Measurements from ENCODE around the gene PADI4.
"Not testable (repeated sequence)": the region's sequence is repeated elsewhere in the genome, so short reads cannot be mapped to it uniquely, and the experiment has no call there.

Gene PADI4

GRCh38 chr1:17370618-17371017, 62.6 kb downstream of the PADI4 start:
- H3K4me3 ChIP-seq = no peak overlapping the region
- H3K27ac ChIP-seq = no peak overlapping the region

GRCh38 chr1:17371896-17372295, 63.9 kb downstream of the PADI4 start, which contains the start of gene PADI6:
PADI6 (plus strand) TSS chr1:17372196; CDS start chr1:17372246, 50 bp downstream.
- H3K4me3 ChIP-seq = no peak within 1 kb of the TSS
- H3K27ac ChIP-seq = no peak within 1 kb of the TSS

GRCh38 chr1:17372955-17373354, 65.0 kb downstream of the PADI4 start:
- H3K4me3 ChIP-seq = no peak overlapping the region
- no peak overlapping the region for H3K27ac ChIP-seq

- Histone ChIP-seq H3K27ac (no peak overlapping the region), H3K4me3 (no peak overlapping the region)
These were observed 67.7 kb downstream of the PADI4 start for GRCh38 chr1:17375651-17376050.

DNA sequence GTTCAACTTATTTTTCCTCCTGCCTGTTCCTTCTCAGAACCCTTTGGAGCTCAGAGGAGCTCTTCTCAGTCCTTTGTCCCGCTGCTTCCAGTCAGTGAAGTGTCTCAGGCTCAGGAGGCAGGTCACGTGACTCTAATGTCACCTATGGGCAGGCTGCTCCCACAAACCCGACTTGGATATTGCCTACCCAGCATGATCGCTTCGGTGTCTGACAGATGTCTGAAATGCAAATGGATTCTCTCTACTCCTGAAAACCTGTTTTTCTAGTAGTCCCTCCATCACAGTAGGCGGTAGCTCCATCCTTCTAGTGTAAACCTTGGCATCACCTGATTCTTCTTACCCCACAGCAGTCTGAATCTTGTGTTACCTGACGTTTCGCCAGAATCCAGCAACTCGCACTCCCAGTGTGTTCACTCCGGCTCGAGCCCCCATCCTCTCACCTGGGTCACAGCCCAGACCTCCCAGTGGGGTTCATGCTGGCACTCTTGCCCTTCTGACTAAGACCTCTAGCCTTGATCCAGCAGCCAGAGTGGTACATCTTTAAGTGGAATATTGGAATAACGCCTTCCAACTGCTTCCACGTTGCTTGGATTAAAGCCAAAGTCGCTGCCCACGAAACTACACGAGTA, 69.4 kb downstream of the PADI4 start:
- Histone ChIP-seq H3K4me3 (no peak overlapping the region), H3K27ac (peak overlapping the region in 2 of 21 experiments; percentile 7 to 63)

DNA sequence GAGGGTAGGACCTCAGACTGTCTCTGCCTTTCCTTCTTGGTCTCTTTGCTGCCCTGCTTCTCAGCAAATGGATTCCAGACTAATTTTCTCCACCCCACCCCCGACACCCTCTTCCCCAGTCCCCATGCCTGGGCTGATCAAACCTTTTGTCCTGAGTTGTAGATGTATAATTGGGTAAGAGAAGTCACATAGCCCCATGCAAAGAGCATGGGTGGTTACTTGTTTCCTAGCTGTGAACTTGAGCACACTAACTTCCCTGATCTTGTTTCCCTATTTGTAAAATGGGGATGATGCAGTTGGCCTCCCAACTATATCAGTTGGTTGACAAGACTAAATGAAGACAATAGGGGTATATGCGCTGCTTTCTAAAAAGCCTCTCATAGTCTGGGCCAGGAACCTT, 73.2 kb downstream of the PADI4 start:
- no peak overlapping the region for H3K27ac ChIP-seq
- H3K4me3 ChIP-seq = no peak overlapping the region

GRCh38 chr1:17392199-17392740, 84.3 kb downstream of the PADI4 start:
- Histone ChIP-seq H3K4me3 (no peak overlapping the region), H3K27ac (no peak overlapping the region)

GRCh38 chr1:17393230-17393629, 85.2 kb downstream of the PADI4 start:
- H3K4me3 ChIP-seq = no peak overlapping the region
- H3K27ac ChIP-seq = no peak overlapping the region

DNA sequence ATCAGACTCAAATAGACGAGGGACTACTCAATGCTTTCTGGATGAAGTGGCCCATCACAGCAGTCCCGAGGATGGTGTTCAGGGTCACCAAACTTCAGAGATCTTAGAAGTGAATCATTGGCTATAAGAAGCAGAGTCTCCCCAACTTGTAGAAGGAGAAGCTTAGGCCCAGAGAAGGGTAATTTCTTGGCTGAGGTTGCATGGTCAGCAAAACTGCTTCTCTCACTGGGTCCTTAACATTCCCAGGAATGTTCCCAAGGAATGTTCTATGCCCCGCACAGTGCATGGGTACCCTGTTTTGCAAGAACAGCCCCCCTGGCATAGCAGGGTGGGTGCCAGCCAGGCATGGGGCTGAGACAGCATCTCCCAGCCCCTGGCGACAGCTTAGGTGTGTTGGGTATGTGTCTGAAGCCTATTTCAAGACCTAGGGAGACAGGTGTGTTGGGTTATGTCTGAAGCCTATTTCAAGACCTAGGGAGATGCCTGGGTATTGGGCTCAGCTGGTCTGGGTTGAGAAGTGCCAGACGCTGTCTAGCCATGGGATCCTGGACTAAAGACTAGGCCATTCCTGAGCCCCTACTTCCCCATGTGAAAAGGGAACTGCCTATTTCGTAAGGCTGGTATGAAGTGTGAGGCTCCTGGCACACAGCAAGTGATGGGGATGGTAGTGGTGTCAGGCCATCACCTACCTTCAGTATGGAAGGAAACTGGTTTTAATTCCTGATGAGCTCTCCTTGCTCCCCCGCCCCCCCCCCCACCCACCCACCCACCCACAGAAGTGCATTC, 90.1 kb downstream of the PADI4 start:
- H3K27ac ChIP-seq = no peak overlapping the region
- H3K4me3 ChIP-seq = no peak overlapping the region

DNA sequence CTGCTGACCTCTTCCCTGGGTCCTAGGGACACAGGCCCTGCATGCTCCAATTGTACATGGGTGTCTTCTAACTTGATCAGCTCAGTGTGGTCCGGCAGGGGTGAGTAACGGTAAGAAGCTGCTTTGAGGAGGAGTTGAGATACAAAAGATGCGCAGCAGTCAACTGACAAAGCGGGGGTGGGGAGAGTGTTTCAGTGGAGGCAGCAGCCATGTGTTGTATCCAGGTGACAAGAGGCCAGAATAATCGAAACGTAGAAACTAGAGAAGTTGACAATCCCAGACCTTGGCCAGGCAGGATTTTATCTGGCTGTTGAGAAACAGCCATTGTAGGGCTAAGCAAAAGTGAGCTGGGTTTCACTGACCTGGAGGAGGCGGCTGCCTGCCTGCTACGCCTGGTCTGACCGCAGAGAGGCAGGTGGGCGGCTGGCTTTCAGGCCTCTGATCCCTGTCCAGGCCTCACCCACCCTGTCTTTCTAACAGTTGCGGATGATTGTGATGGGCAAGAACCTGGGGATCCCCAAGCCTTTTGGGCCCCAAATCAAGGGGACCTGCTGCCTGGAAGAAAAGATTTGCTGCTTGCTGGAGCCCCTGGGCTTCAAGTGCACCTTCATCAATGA, 92.8 kb downstream of the PADI4 start:
- Histone ChIP-seq H3K4me3 (no peak overlapping the region), H3K27ac (no peak overlapping the region)

- Histone ChIP-seq H3K27ac (no peak overlapping the region), H3K4me3 (no peak overlapping the region)
These were observed 93.8 kb downstream of the PADI4 start for GRCh38 chr1:17401841-17402240.

DNA sequence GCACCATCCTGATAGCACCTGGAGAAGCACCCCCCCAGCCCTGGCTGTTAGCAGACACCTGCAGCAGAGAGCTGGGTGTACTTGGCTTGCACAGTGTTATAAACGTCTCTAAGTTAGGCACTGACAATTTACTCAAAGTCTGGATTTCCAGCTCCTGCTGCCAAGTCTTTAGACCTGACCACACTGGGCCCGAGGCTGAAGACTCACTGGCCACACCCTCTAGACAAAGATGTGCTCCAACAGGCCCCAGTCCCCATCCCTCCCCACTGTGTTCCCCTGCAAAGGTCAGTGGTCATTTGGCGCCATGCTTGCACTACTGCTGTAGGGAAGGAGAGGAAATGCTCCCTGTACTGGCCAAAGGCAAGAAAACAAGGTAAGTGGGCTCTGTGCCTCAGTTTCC, 95.1 kb downstream of the PADI4 start:
- no peak overlapping the region for H3K4me3 ChIP-seq
- no peak overlapping the region for H3K27ac ChIP-seq

DNA sequence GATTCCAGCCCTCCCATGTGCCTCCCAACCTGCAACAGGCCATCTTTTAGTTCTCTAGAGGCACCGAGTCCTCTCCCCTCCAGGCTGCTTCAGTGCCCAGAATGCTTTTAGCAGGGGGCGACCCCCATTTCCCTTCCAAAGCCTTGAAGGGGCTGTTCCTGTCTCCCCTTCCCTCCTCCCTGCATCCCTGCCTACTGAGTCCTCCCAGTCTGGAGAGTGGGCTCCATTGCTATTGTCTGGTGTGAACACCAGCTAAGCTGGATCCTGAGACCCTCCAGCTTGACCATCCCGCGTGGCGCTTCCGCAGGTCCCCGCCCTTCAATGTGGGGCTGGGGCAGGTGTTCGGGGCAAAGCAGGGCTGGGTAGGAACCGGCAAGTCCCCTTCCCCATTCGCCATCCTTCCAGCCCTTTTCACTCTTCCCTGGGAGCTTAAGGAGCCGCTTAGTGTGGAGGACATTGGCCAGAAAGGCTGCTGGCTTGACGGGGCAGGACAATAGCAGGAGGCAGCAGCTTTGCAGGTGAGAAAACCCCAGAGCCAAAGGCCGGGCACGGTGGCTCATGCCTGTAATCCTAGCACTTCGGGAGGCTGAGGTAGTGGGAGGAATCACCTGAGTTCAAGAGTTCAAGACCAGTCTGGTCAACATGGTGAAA, 96.2 kb downstream of the PADI4 start:
- no peak overlapping the region for H3K27ac ChIP-seq
- no peak overlapping the region for H3K4me3 ChIP-seq

DNA sequence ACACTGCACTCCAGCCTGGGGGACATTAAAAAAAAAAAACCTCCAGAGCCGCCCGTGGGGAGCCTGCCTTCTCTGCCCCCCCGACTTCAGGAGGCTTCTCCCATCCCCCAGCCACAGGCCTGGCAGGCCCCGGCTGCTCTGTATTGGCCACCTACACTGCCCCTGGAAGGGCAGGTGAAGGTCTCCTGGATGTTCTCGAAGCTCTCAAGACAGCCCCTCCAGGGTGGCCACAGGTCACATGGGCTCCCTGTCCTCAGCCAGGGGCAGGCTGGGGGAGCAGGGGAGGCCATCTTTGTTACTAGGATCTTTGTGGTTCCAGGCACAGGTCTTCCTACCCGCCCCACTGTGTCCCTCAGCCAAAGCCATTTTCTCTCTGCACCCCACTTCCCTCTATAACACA, 96.8 kb downstream of the PADI4 start:
- H3K27ac ChIP-seq = no peak overlapping the region

GRCh38 chr1:17405898-17406759, 98.1 kb downstream of the PADI4 start:
- H3K4me3 ChIP-seq = no peak overlapping the region
- no peak overlapping the region for H3K27ac ChIP-seq

More for the DNA sequence above, 96.8 kb downstream of the PADI4 start:
- H3K4me3 ChIP-seq = no peak overlapping the region

DNA sequence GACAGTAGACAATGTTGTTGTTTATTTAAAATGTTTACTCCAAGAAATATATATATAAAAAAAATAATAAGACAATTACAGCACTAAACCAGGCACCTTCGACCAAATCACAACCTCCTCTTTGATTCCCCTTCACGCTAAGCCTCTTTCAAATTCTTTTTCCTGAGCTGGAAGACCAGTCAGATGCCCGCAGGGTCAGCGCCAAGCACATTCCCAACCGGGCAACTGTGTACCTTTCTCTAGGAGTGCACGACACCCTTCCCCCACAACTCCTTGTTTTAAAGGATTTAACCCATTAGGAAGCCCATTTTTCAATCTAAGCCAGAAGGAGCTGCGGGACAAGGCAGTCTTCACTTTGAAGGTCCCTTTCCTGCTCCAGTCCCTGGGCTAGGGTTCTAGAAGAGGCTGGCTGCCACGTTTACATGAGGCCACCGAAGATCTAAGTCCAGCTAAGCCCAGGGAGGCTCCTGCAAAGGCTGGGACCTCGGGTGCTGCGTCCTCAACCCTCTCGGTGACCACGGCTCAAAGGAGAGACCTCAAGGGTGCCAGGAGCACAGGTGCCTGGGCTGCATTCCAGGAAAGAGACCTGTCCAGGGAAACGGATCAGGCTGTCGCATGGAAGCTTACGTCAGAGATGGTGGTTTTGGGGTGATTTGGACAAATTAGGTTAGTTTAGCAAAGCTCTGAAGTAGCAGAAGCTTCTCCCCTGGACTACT, 98.9 kb downstream of the PADI4 start:
- H3K27ac ChIP-seq, H3K4me3 ChIP-seq: not testable (repeated sequence)

GRCh38 chr1:17407786-17408514, 100.0 kb downstream of the PADI4 start:
- not testable (repeated sequence) for H3K4me3 ChIP-seq, H3K27ac ChIP-seq

DNA sequence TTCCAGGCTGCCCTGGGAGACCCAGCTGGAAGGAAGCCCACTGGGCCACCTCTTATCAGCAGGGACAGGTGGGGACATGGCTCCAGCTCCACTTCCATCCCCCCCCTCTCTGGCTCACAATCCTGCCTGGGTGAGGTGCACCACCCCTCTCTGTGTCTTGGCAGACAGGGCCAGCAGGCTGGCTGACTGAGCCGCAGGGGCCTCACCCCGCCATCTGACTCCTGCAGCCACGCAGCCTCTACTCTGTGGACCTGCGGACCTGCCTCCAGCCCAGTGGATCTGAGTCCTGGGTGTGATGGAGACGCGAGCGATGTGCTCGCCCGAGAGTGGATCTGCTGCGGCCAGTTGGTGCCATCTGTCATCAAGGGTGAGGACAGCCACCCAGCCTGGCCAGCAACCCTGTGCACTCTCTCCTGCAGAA, 101.4 kb downstream of the PADI4 start:
- Histone ChIP-seq H3K27ac (no peak overlapping the region), H3K4me3 (no peak overlapping the region)

Measured in skin epidermis (tissue), 12 donors.